Sigmoid colon (tissue), 7 donors: ENCODE results near the gene NTRK1. TPM values are rescaled to one million over a fixed set of nuclear protein-coding genes. Genes with fewer than 3 reads are reported as not detected.
A peak's percentile ranks its signal among the peaks of the same experiment; 100 is the strongest.

ENCODE experiments used
- DNase-seq: peaks from one replicate; pipeline ENCODE4 v3.0.0-alpha.2; 2019
- H3K27ac ChIP-seq, 4 donors: fragments of 200-600 bp; sonication (generic); one replicate each; pipeline ENCODE4 v1.5.1; 2016 to 2019; ENCODE audit warnings: mild to moderate bottlenecking in 1 of 4
- H3K27me3 ChIP-seq, 3 donors: fragments of 200-600 bp; sonication (generic); one replicate each; pipeline ENCODE4 v1.5.1; 2019; ENCODE audit warnings: mild to moderate bottlenecking in 1 of 3
- H3K36me3 ChIP-seq, 4 donors: fragments of 200-600 bp; sonication (generic); one replicate each; pipeline ENCODE4 v1.5.1; 2016 to 2019
- H3K4me1 ChIP-seq, 4 donors: fragments of 200-600 bp; sonication (generic); one replicate each; pipeline ENCODE4 v1.5.1; 2017 to 2019
- H3K4me3 ChIP-seq, 4 donors: fragments of 200-600 bp; sonication (generic); one replicate each; pipeline ENCODE4 v1.5.1; 2017 to 2019; ENCODE audit warnings: mild to moderate bottlenecking in 2 of 4, moderate library complexity in 1 of 4
- H3K9me3 ChIP-seq, 4 donors: fragments of 200-600 bp in 3 of 4; sonication (generic) in 3 of 4; one replicate each; pipeline versions ENCODE4 v1.5.1 to v1.6.1; 2013 to 2019
- EP300 ChIP-seq, 4 donors: sonication (generic); formaldehyde crosslinking; IDR thresholded peaks; one replicate each; pipeline ENCODE4 v1.6.1; 2017; ENCODE audit warnings: antibody characterized with exemption in 4 of 4
- POLR2A ChIP-seq, 2 donors: fragments of 450-650 bp; IDR thresholded peaks; one replicate each; pipeline ENCODE4 v1.6.1; 2016; ENCODE audit warnings: antibody characterized with exemption in 2 of 2, mild to moderate bottlenecking in 2 of 2, moderate library complexity in 2 of 2
- POLR2AphosphoS5 ChIP-seq, 4 donors: sonication (generic); formaldehyde crosslinking; IDR thresholded peaks; one replicate each; pipeline ENCODE4 v1.6.1; 2017; ENCODE audit warnings: antibody characterized with exemption in 4 of 4
- WGBS, 2 donors: extraction: QIAGEN DNeasy Blood & Tissue Kit; methylation state at CpG; one replicate each; pipeline ENCODE4 v1.1.7; 2013; 5-methylcytosine and 5-hydroxymethylcytosine counted together
- intact Hi-C: fragments of 100-400 bp; cut with DNase I; formaldehyde crosslinking; loops from one replicate; pipeline ENCODE4 v1.15.1; 2023
- polyA plus RNA-seq, 3 donors: library from polyadenylated mRNA; stranded (reverse); fragments of 200-250 nt; gene quantifications; one replicate each; pipeline ENCODE4 v1.2.3, GENCODE V29; 2013
- total RNA-seq, 4 donors: library from RNA; depleted of rRNA; stranded (reverse); fragments of >200 nt; gene quantifications; one replicate each; pipeline ENCODE4 v1.1.0, GENCODE V29; 2016
- TF ChIP-seq, protein P1 (sequence below), 4 experiments: fragments of 450-650 bp in 3 of 4; fragments of 200-600 bp in 1 of 4; IDR thresholded peaks; one replicate each; pipeline ENCODE4 v1.5.1; 2016 to 2019; ENCODE audit warnings: antibody characterized with exemption in 4 of 4, mild to moderate bottlenecking in 3 of 4, moderate library complexity in 2 of 4
- donor health status: healthy with polysubstance abuse.
- donor health status: Bipolar disorder and iron deficiency.
- donor health status: healthy.

The NTRK1 gene
- total and polyA plus RNA-seq, 7 donors = 0.42 to 4.9 (median 2.0) TPM; not detected in 1

- TF ChIP-seq EP300 (IDR thresholded peaks at IDR 0.05) = no peak
- no peak for TF ChIP-seq POLR2AphosphoS5 (IDR thresholded peaks at IDR 0.05)
- TF ChIP-seq, protein P1, sequence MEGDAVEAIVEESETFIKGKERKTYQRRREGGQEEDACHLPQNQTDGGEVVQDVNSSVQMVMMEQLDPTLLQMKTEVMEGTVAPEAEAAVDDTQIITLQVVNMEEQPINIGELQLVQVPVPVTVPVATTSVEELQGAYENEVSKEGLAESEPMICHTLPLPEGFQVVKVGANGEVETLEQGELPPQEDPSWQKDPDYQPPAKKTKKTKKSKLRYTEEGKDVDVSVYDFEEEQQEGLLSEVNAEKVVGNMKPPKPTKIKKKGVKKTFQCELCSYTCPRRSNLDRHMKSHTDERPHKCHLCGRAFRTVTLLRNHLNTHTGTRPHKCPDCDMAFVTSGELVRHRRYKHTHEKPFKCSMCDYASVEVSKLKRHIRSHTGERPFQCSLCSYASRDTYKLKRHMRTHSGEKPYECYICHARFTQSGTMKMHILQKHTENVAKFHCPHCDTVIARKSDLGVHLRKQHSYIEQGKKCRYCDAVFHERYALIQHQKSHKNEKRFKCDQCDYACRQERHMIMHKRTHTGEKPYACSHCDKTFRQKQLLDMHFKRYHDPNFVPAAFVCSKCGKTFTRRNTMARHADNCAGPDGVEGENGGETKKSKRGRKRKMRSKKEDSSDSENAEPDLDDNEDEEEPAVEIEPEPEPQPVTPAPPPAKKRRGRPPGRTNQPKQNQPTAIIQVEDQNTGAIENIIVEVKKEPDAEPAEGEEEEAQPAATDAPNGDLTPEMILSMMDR (IDR thresholded peaks at IDR 0.05) = no peak
- no peak for TF ChIP-seq POLR2A (IDR thresholded peaks at IDR 0.05)
- no peak overlapping the region for H3K27ac ChIP-seq
- no peak for DNase-seq
- H3K36me3 ChIP-seq = peaks cover 0 to under 1% (median 0%) of the 10 kb centered on the region in 4 donors
- peaks cover 37 to 66% (median 59%) of the 10 kb centered on the region in 3 donors for H3K27me3 ChIP-seq
- intact Hi-C loops = loop anchor here (10.0 kb wide), 1 partner anchor 86 kb away; no protein-coding TSS in a partner anchor
- H3K9me3 ChIP-seq = no peaks in the 10 kb centered on the region
- 55 to 70% methylated on average over 7 of the region's 7 CpGs for WGBS, 2 donors
- no peak overlapping the region for H3K4me3 ChIP-seq
- peaks cover 0 to 25% (median 23%) of the 10 kb centered on the region in 4 donors for H3K4me1 ChIP-seq
Measured at GRCh38 chr1:156921053-156921529, 60.4 kb downstream of the NTRK1 start.

GRCh38 chr1:156922986-156923669, 62.5 kb downstream of the NTRK1 start:
- Histone ChIP-seq H3K9me3 (no peaks in the 10 kb centered on the region), H3K36me3 (no peaks in the 10 kb centered on the region), H3K4me1 (peaks cover 0 to 35% (median 31%) of the 10 kb centered on the region in 4 donors), H3K27me3 (peaks cover 48 to 87% (median 76%) of the 10 kb centered on the region in 3 donors), H3K27ac (no peak overlapping the region), H3K4me3 (peak overlapping the region in 1 of 4 donors; percentile 11)
- intact Hi-C loops = loop anchor here (10.0 kb wide), 1 partner anchor 88 kb away; no protein-coding TSS in a partner anchor
- WGBS, 2 donors = 12 to 17% methylated on average over 11 of the region's 11 CpGs
- TF ChIP-seq EP300 (IDR thresholded peaks at IDR 0.05) (no peak), POLR2A (IDR thresholded peaks at IDR 0.05) (no peak), POLR2AphosphoS5 (IDR thresholded peaks at IDR 0.05) (no peak)
- TF ChIP-seq, protein P1 (IDR thresholded peaks at IDR 0.05) = no peak
- DNase-seq = no peak

- Histone ChIP-seq H3K9me3 (no peaks in the 10 kb centered on the region), H3K4me3 (peak overlapping the region in 2 of 4 donors; percentile 11 to 19), H3K27ac (no peak overlapping the region), H3K36me3 (no peaks in the 10 kb centered on the region), H3K4me1 (peaks cover 0 to 35% (median 31%) of the 10 kb centered on the region in 4 donors), H3K27me3 (peaks cover 48 to 92% (median 77%) of the 10 kb centered on the region in 3 donors)
- intact Hi-C loops = loop anchor here (10.0 kb wide), 1 partner anchor 89 kb away; no protein-coding TSS in a partner anchor
- 3 to 4% methylated on average over 64 of the region's 64 CpGs for WGBS, 2 donors
- no peak for DNase-seq
- TF ChIP-seq POLR2A (IDR thresholded peaks at IDR 0.05) (no peak), POLR2AphosphoS5 (IDR thresholded peaks at IDR 0.05) (no peak), EP300 (IDR thresholded peaks at IDR 0.05) (no peak)
- TF ChIP-seq, protein P1 (IDR thresholded peaks at IDR 0.05) = no peak
Measured at GRCh38 chr1:156923670-156924477, 63.2 kb downstream of the NTRK1 start.

GRCh38 chr1:156924478-156925153, 64.0 kb downstream of the NTRK1 start:
- no peak overlapping the region for H3K4me3 ChIP-seq
- DNase-seq = no peak
- no peaks in the 10 kb centered on the region for H3K9me3 ChIP-seq
- H3K27ac ChIP-seq = no peak overlapping the region
- H3K36me3 ChIP-seq = no peaks in the 10 kb centered on the region
- H3K4me1 ChIP-seq = peaks cover 0 to 35% (median 31%) of the 10 kb centered on the region in 4 donors
- intact Hi-C loops = loop anchor here (10.0 kb wide), 1 partner anchor 90 kb away; no protein-coding TSS in a partner anchor
- 35 to 42% methylated on average over 22 of the region's 22 CpGs for WGBS, 2 donors
- peaks cover 50 to 94% (median 77%) of the 10 kb centered on the region in 3 donors for H3K27me3 ChIP-seq
- no peak for TF ChIP-seq POLR2A (IDR thresholded peaks at IDR 0.05)
- no peak for TF ChIP-seq EP300 (IDR thresholded peaks at IDR 0.05)
- TF ChIP-seq, protein P1 (IDR thresholded peaks at IDR 0.05) = no peak
- no peak for TF ChIP-seq POLR2AphosphoS5 (IDR thresholded peaks at IDR 0.05)
